ENCODE measurements around the gene NTM.

Gene NTM

GRCh38 chr11:131656839-131657211, 286.4 kb downstream of the NTM start:
- DNase-seq: no peak

- DNase-seq: no peak
Observed at GRCh38 chr11:131658414-131658813, 288.0 kb downstream of the NTM start.

- DNase-seq: no peak
Observed at GRCh38 chr11:131658952-131659351, 288.5 kb downstream of the NTM start.

- DNase-seq: no peak
Observed at GRCh38 chr11:131659931-131660330, 289.5 kb downstream of the NTM start.

GRCh38 chr11:131661132-131661531, 290.7 kb downstream of the NTM start:
- no peak for DNase-seq

- no peak for DNase-seq
Observed at GRCh38 chr11:131662317-131662972, 292.0 kb downstream of the NTM start.

- DNase-seq: no peak
Observed at GRCh38 chr11:131662993-131663392, 292.6 kb downstream of the NTM start.

- no peak for DNase-seq
Observed at GRCh38 chr11:131663405-131664200, 293.2 kb downstream of the NTM start.

- no peak for DNase-seq
Observed at GRCh38 chr11:131664293-131664692, 293.9 kb downstream of the NTM start.

GRCh38 chr11:131664816-131665215, 294.4 kb downstream of the NTM start:
- DNase-seq: no peak

- DNase-seq: no peak
Observed at GRCh38 chr11:131665344-131665968, 295.0 kb downstream of the NTM start.

GRCh38 chr11:131666006-131666405, 295.6 kb downstream of the NTM start:
- DNase-seq: no peak

GRCh38 chr11:131666617-131667016, 296.2 kb downstream of the NTM start:
- DNase-seq: no peak

GRCh38 chr11:131667566-131667965, 297.2 kb downstream of the NTM start:
- DNase-seq: no peak

- DNase-seq: peak; percentile 56
Observed at GRCh38 chr11:131668500-131669400, 298.3 kb downstream of the NTM start.

GRCh38 chr11:131669401-131669780, 299.0 kb downstream of the NTM start:
- DNase-seq: no peak

GRCh38 chr11:131670876-131671275, 300.5 kb downstream of the NTM start:
- no peak for DNase-seq

- no peak for DNase-seq
Observed at GRCh38 chr11:131671320-131671719, 300.9 kb downstream of the NTM start.

- DNase-seq: no peak
Observed at GRCh38 chr11:131671734-131672133, 301.3 kb downstream of the NTM start.

GRCh38 chr11:131672191-131672590, 301.8 kb downstream of the NTM start:
- no peak for DNase-seq

- peak; percentile 61 for DNase-seq
Observed at GRCh38 chr11:131674051-131674755, 303.8 kb downstream of the NTM start.

GRCh38 chr11:131675121-131675888, 304.9 kb downstream of the NTM start:
- DNase-seq: no peak

Data from activated CD4-positive, alpha-beta T cell treated with anti-CD3 and anti-CD28 coated beads, Interleukin-10, Interleukin-2, amounts not matched to agents 100 ng/mL and 50 ng/mL, durations not matched to agents 16 hours and 8 hours (primary cell).